ENCODE results near the gene SFMBT2.

DNA sequence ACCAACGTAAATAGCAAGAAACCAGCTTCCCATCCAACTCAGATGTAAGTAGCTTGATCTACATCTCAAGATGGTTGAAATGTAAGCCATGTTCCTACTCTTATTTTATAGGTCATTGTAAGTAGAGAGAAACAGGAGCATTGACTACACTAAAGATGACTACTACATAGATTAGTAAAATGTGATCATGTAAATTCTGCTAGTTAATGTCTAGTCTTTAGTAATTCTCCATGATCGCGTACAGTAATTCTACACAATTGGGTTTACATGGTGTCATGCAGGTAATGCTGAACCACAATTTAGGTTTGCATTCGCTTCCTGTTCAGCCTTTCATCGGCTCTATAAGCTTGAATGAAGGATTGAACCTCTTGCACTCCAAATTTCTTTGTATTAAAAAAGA is 14.9 kb upstream of the SFMBT2 start:
- TF ChIP-seq, protein P1, sequence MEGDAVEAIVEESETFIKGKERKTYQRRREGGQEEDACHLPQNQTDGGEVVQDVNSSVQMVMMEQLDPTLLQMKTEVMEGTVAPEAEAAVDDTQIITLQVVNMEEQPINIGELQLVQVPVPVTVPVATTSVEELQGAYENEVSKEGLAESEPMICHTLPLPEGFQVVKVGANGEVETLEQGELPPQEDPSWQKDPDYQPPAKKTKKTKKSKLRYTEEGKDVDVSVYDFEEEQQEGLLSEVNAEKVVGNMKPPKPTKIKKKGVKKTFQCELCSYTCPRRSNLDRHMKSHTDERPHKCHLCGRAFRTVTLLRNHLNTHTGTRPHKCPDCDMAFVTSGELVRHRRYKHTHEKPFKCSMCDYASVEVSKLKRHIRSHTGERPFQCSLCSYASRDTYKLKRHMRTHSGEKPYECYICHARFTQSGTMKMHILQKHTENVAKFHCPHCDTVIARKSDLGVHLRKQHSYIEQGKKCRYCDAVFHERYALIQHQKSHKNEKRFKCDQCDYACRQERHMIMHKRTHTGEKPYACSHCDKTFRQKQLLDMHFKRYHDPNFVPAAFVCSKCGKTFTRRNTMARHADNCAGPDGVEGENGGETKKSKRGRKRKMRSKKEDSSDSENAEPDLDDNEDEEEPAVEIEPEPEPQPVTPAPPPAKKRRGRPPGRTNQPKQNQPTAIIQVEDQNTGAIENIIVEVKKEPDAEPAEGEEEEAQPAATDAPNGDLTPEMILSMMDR (IDR thresholded peaks at IDR 0.05): no peak
- no peak for TF ChIP-seq POLR2A (IDR thresholded peaks at IDR 0.05)
